ENCODE measurements around the gene COL1A1. TPM values are rescaled to one million over a fixed set of nuclear protein-coding genes. Genes with fewer than 3 reads are reported as not detected.
A peak's percentile ranks its signal among the peaks of the same experiment; 100 is the strongest.

Gene COL1A1
- total RNA-seq, 1 experiment from 2014 or later, result 4.2 TPM

- Histone ChIP-seq H3K4me1 (0 out of 2 replicates have a peak, but pooled peaks cover 5% of the 10 kb centered on the region), H3K36me3 (no peaks in the 10 kb centered on the region), H3K9me3 (replicated peaks) (no peaks in the 10 kb centered on the region), H3K4me3 (no peak overlapping the region), H3K27ac (no peak overlapping the region), H3K27me3 (no peaks in the 10 kb centered on the region)
- peak in 1 of 2 experiments; percentile 43 for DNase-seq
Measured at GRCh38 chr17:50153650-50154575, 47.5 kb downstream of the COL1A1 start.

GRCh38 chr17:50152736-50153135, 48.7 kb downstream of the COL1A1 start:
- DNase-seq, result no peak
- H3K9me3 ChIP-seq (replicated peaks), result no peaks in the 10 kb centered on the region
- H3K27ac ChIP-seq, result no peak overlapping the region; the same call in 1 of the 2 replicates
- H3K4me3 ChIP-seq, result peak overlapping the region; percentile 91; the same call in 1 of the 2 replicates
- H3K4me1 ChIP-seq, result peaks cover 12% of the 10 kb centered on the region
- no peaks in the 10 kb centered on the region for H3K36me3 ChIP-seq
- no peaks in the 10 kb centered on the region for H3K27me3 ChIP-seq

GRCh38 chr17:50151937-50152547, 49.4 kb downstream of the COL1A1 start:
- Histone ChIP-seq H3K4me3 (peak overlapping the region; percentile 91), H3K36me3 (no peaks in the 10 kb centered on the region), H3K4me1 (peaks cover 12% of the 10 kb centered on the region), H3K9me3 (replicated peaks) (no peaks in the 10 kb centered on the region), H3K27me3 (no peaks in the 10 kb centered on the region), H3K27ac (peak overlapping the region; percentile 67)
- DNase-seq, result peak; percentile 88 to 91

- no peaks in the 10 kb centered on the region for H3K27me3 ChIP-seq
- H3K9me3 ChIP-seq (replicated peaks), result no peaks in the 10 kb centered on the region
- no peaks in the 10 kb centered on the region for H3K36me3 ChIP-seq
- H3K4me3 ChIP-seq, result peak overlapping the region; percentile 91
- peak overlapping the region; percentile 56 for H3K27ac ChIP-seq
- peak; percentile 88 to 92 for DNase-seq
- peaks cover 12% of the 10 kb centered on the region for H3K4me1 ChIP-seq
Measured at GRCh38 chr17:50151041-50151936, 50.1 kb downstream of the COL1A1 start.

GRCh38 chr17:50150354-50151040, 50.9 kb downstream of the COL1A1 start, which contains the start of gene PPP1R9B:
Gene PPP1R9B, minus strand, starts transcription at chr17:50150677. Its CDS starts 164 bp downstream, at chr17:50150513.
- no peak for DNase-seq
- peak within 1 kb of the TSS; percentile 91 for H3K4me3 ChIP-seq
- H3K9me3 ChIP-seq (replicated peaks), result no peaks in the 10 kb centered on the region
- H3K36me3 ChIP-seq, result no peaks in the 10 kb centered on the region
- peak within 1 kb of the TSS; percentile 56 for H3K27ac ChIP-seq
- no peaks in the 10 kb centered on the region for H3K27me3 ChIP-seq
- peaks cover 12% of the 10 kb centered on the region for H3K4me1 ChIP-seq

- Histone ChIP-seq H3K9me3 (replicated peaks) (no peaks in the 10 kb centered on the region), H3K36me3 (peaks cover 3% of the 10 kb centered on the region), H3K4me1 (peaks cover 12% of the 10 kb centered on the region), H3K27ac (no peak overlapping the region; the same call in 1 of the 2 replicates), H3K27me3 (no peaks in the 10 kb centered on the region), H3K4me3 (peak overlapping the region; percentile 91)
- DNase-seq, result peak in 1 of 2 experiments; percentile 54
Measured at GRCh38 chr17:50149417-50150353, 51.7 kb downstream of the COL1A1 start.

GRCh38 chr17:50149091-50149416, 52.4 kb downstream of the COL1A1 start:
- H3K27me3 ChIP-seq, result no peaks in the 10 kb centered on the region
- H3K9me3 ChIP-seq (replicated peaks), result no peaks in the 10 kb centered on the region
- peaks cover 9% of the 10 kb centered on the region for H3K36me3 ChIP-seq
- no peak for DNase-seq
- peaks cover 12% of the 10 kb centered on the region for H3K4me1 ChIP-seq
- H3K27ac ChIP-seq, result no peak overlapping the region
- H3K4me3 ChIP-seq, result peak overlapping the region; percentile 91

GRCh38 chr17:50148226-50149090, 53.0 kb downstream of the COL1A1 start:
- H3K27me3 ChIP-seq, result no peaks in the 10 kb centered on the region
- H3K36me3 ChIP-seq, result peaks cover 9% of the 10 kb centered on the region
- peak; percentile 43 to 46 for DNase-seq
- H3K9me3 ChIP-seq (replicated peaks), result no peaks in the 10 kb centered on the region
- peak overlapping the region; percentile 91 for H3K4me3 ChIP-seq
- peaks cover 12% of the 10 kb centered on the region for H3K4me1 ChIP-seq
- no peak overlapping the region for H3K27ac ChIP-seq

- Histone ChIP-seq H3K4me3 (peak overlapping the region; percentile 91), H3K4me1 (peaks cover 12% of the 10 kb centered on the region), H3K27ac (no peak overlapping the region), H3K9me3 (replicated peaks) (no peaks in the 10 kb centered on the region), H3K27me3 (no peaks in the 10 kb centered on the region), H3K36me3 (peaks cover 13% of the 10 kb centered on the region)
- no peak for DNase-seq
Measured at GRCh38 chr17:50147841-50148225, 53.6 kb downstream of the COL1A1 start.

GRCh38 chr17:50146927-50147665, 54.3 kb downstream of the COL1A1 start:
- Histone ChIP-seq H3K9me3 (replicated peaks) (no peaks in the 10 kb centered on the region), H3K36me3 (peaks cover 16% of the 10 kb centered on the region), H3K27me3 (no peaks in the 10 kb centered on the region), H3K4me3 (no peak overlapping the region), H3K4me1 (peaks cover 7% of the 10 kb centered on the region), H3K27ac (no peak overlapping the region)
- DNase-seq, result no peak

GRCh38 chr17:50146230-50146926, 55.1 kb downstream of the COL1A1 start:
- no peaks in the 10 kb centered on the region for H3K9me3 ChIP-seq (replicated peaks)
- DNase-seq, result no peak
- H3K4me3 ChIP-seq, result no peak overlapping the region
- H3K4me1 ChIP-seq, result peaks cover 7% of the 10 kb centered on the region
- H3K27me3 ChIP-seq, result no peaks in the 10 kb centered on the region
- no peak overlapping the region for H3K27ac ChIP-seq
- H3K36me3 ChIP-seq, result peaks cover 16% of the 10 kb centered on the region

Data from SJCRH30 (cell line).